Keratinocyte (primary cell): ENCODE results near the gene FTO. TPM values are rescaled to one million over a fixed set of nuclear protein-coding genes. Genes with fewer than 3 reads are reported as not detected.

Experiments used
- DNase-seq: peaks from one replicate; pipeline ENCODE4 v3.0.0-alpha.2; 2011; ENCODE audit warnings: low read depth, missing footprints, low spot score
- FAIRE-seq: peaks from 2 replicates; lab custom pipeline; 2011; peaks lifted over from hg19 to GRCh38; lab: Jason Lieb, UNC
- H2AFZ ChIP-seq: 2 replicates; pipeline ENCODE4 v1.6.0; 2012; ENCODE audit warnings: low read length, control low read depth, inconsistent platforms; ENCODE audit not compliant: control insufficient read depth
- H3K27ac ChIP-seq: 2 replicates; pipeline ENCODE4 v1.5.1; 2011; ENCODE audit warnings: low read length; ENCODE audit not compliant: control insufficient read depth, insufficient read depth
- H3K27me3 ChIP-seq: 3 replicates; pipeline ENCODE4 v1.6.0; 2011; ENCODE audit warnings: low read length; ENCODE audit not compliant: control insufficient read depth, insufficient read depth; ENCODE audit errors: extremely low read depth
- H3K36me3 ChIP-seq, 2 experiments: 2 replicates in 1 of 2; 3 replicates in 1 of 2; pipeline ENCODE4 v1.5.1; 2011; ENCODE audit warnings: low read length in 2 of 2, mild to moderate bottlenecking in 1 of 2; ENCODE audit not compliant: control insufficient read depth in 2 of 2, insufficient read depth in 2 of 2; ENCODE audit errors: extremely low read depth in 1 of 2
- H3K4me1 ChIP-seq: 3 replicates; pipeline ENCODE4 v1.5.1; 2011; ENCODE audit warnings: low read length; ENCODE audit not compliant: control insufficient read depth, insufficient read depth; ENCODE audit errors: extremely low read depth
- H3K4me2 ChIP-seq: 3 replicates; pipeline ENCODE4 v1.6.0; 2011; ENCODE audit warnings: low read depth, low read length; ENCODE audit not compliant: control insufficient read depth, insufficient read depth; ENCODE audit errors: extremely low read depth
- H3K4me3 ChIP-seq, 3 experiments: fragments of 200-600 bp in 1 of 3; sonication (generic) in 1 of 3; 2 replicates in 2 of 3; 3 replicates in 1 of 3; pipeline ENCODE4 v1.5.1; 2011 to 2016; ENCODE audit warnings: low read length in 3 of 3, mild to moderate bottlenecking in 3 of 3, control low read depth in 2 of 3, inconsistent platforms in 1 of 3, low read depth in 1 of 3, mixed read lengths in 1 of 3, mixed run types in 1 of 3, moderate library complexity in 1 of 3; ENCODE audit not compliant: control insufficient read depth in 2 of 3, insufficient read depth in 2 of 3; ENCODE audit errors: extremely low read depth in 1 of 3
- H3K79me2 ChIP-seq: 2 replicates; pipeline ENCODE4 v1.6.0; 2012; ENCODE audit warnings: low read length; ENCODE audit not compliant: control insufficient read depth, insufficient read depth
- H3K9ac ChIP-seq: 3 replicates; pipeline ENCODE4 v1.6.0; 2011; ENCODE audit warnings: low read length; ENCODE audit not compliant: control insufficient read depth, insufficient read depth; ENCODE audit errors: extremely low read depth
- H3K9me1 ChIP-seq: 3 replicates; pipeline ENCODE4 v1.6.0; 2011; ENCODE audit warnings: low read length; ENCODE audit not compliant: control insufficient read depth, insufficient read depth; ENCODE audit errors: extremely low read depth
- H3K9me3 ChIP-seq: 2 replicates; pipeline ENCODE4 v1.5.1; 2012; ENCODE audit warnings: low read depth, low read length; ENCODE audit not compliant: control insufficient read depth
- H4K20me1 ChIP-seq: 3 replicates; pipeline ENCODE4 v1.6.0; 2011; ENCODE audit warnings: low read length; ENCODE audit not compliant: control insufficient read depth, insufficient read depth; ENCODE audit errors: extremely low read depth
- CTCF ChIP-seq, 3 experiments: IDR thresholded peaks in 1 of 3; conservative IDR thresholded peaks in 1 of 3; optimal IDR thresholded peaks in 1 of 3; 2 replicates in 2 of 3; 3 replicates in 1 of 3; pipeline versions ENCODE3 to v1.5.1; 2011; ENCODE audit warnings: low read length in 3 of 3, mild to moderate bottlenecking in 3 of 3, moderate library complexity in 2 of 3, control low read depth in 1 of 3, inconsistent platforms in 1 of 3; ENCODE audit not compliant: insufficient read depth in 2 of 3; ENCODE audit errors: extremely low read depth in 1 of 3
- EZH2 ChIP-seq: IDR thresholded peaks from one replicate; pipeline ENCODE4 v1.6.1; 2012; ENCODE audit warnings: inconsistent platforms, mild to moderate bottlenecking, low read length, moderate library complexity
- dilution Hi-C: fragments of 300-500 bp; cut with MboI; formaldehyde crosslinking; loops from one replicate; pipeline ENCODE4 v1.7.0; 2020; ENCODE audit warnings: low sequenced_read_pairs; ENCODE audit not compliant: extremely low pct_ligation_motif_present
- polyA plus RNA-seq, 5 experiments: library from polyadenylated mRNA; depleted of rRNA in 3 of 5; stranded (reverse) in 3 of 5; stranded (forward) in 1 of 5; unstranded in 1 of 5; fragments of >200 nt; gene quantifications; 1 replicate in 1 of 5; 2 replicates in 3 of 5; 3 replicates in 1 of 5; pipeline versions ENCODE4 v1.2.1 to v1.2.3, GENCODE V29; 2011 to 2012; ENCODE audit warnings: missing spikeins in 2 of 5, low read depth in 1 of 5, low replicate concordance in 1 of 5

Gene FTO
- polyA plus RNA-seq, 1 donor (not counting 4 experiments of a cell fraction or from before 2014, with no cell fraction given) = 56.4 TPM

- no peak overlapping the region for H3K4me3 ChIP-seq
- FAIRE-seq (peak; percentile 39), DNase-seq (no peak)
- H3K27me3 ChIP-seq = no peaks in the 10 kb centered on the region
- peaks cover 0 to 3% of the 10 kb centered on the region in 2 experiments for H3K36me3 ChIP-seq
- H3K9ac ChIP-seq = no peak overlapping the region
- no peak overlapping the region for H3K27ac ChIP-seq
- no peaks in the 10 kb centered on the region for H3K79me2 ChIP-seq
- peaks cover 8% of the 10 kb centered on the region for H3K9me3 ChIP-seq
- dilution Hi-C loops = no loop called here
- H2AFZ ChIP-seq = no peak overlapping the region
- no peaks in the 10 kb centered on the region for H4K20me1 ChIP-seq
- peaks cover 21% of the 10 kb centered on the region for H3K4me1 ChIP-seq
- TF ChIP-seq CTCF (optimal IDR thresholded peaks at IDR 0.05 in 1 of 3, IDR thresholded peaks at IDR 0.05 in 1 of 3, conservative IDR thresholded peaks at IDR 0.05 in 1 of 3; ENCODE audit: extremely low read depth in 1 of 3, insufficient read depth in 2 of 3, low read length in 3 of 3) (no peak), EZH2 (no peak)
- H3K4me2 ChIP-seq = no peak overlapping the region
- no peaks in the 10 kb centered on the region for H3K9me1 ChIP-seq
Observed at GRCh38 chr16:54031107-54031760, 327.3 kb downstream of the FTO start.

- Histone ChIP-seq H2AFZ (no peak overlapping the region), H3K9me1 (no peaks in the 10 kb centered on the region), H3K4me2 (no peak overlapping the region), H3K36me3 (peaks cover 0 to 3% of the 10 kb centered on the region in 2 experiments), H3K4me3 (no peak overlapping the region), H3K9ac (no peak overlapping the region), H3K27ac (no peak overlapping the region), H4K20me1 (no peaks in the 10 kb centered on the region), H3K4me1 (no peaks in the 10 kb centered on the region), H3K79me2 (no peaks in the 10 kb centered on the region), H3K27me3 (no peaks in the 10 kb centered on the region), H3K9me3 (peaks cover 8% of the 10 kb centered on the region)
- DNase-seq = no peak
- dilution Hi-C loops = no loop called here
- TF ChIP-seq EZH2 (no peak), CTCF (optimal IDR thresholded peaks at IDR 0.05 in 1 of 3, IDR thresholded peaks at IDR 0.05 in 1 of 3, conservative IDR thresholded peaks at IDR 0.05 in 1 of 3; ENCODE audit: extremely low read depth in 1 of 3, insufficient read depth in 2 of 3, low read length in 3 of 3) (no peak)
- no peak for FAIRE-seq
Observed at GRCh38 chr16:54033747-54034146, 329.8 kb downstream of the FTO start.
